ENCODE data around the gene NPAT. TPM values are rescaled to one million over a fixed set of nuclear protein-coding genes. Genes with fewer than 3 reads are reported as not detected.
"Not testable (repeated sequence)": the region's sequence is repeated elsewhere in the genome, so short reads cannot be mapped to it uniquely, and the experiment has no call there.

NPAT gene
- total RNA-seq, 2 donors from 2014 or later, result 23.3 to 31.0 TPM

DNA sequence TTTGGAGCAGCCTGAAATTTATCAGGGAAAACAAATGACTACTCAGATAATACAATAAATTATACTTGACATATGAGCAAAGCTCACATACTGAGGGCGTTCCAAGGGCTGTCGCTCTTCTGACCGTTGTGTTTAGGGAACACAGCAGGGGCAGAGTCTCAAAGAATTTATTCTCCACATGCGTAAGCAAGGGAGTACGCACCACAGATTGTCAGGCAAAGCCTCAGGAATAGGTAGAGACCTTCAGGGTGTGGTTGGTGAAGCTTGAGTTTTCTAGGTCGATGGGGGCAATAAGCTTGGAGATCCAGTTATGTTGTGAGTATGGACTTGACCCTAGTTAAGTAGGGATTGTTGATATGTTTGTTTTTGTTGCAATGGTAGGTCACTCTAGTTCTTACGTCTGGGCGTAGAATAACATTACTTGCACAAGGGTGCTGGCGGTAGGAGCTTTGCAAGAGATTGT, 100.2 kb downstream of the NPAT start:
- ATAC-seq (no peak), DNase-seq (no peak)
- Mint-ChIP-seq H3K36me3 (ENCODE audit: low read depth) (peaks cover 3% of the 10 kb centered on the region), H3K27me3 (no peaks in the 10 kb centered on the region), H3K27ac (peak overlapping the region; percentile 93), H3K4me3 (peak overlapping the region; percentile 94), H3K4me1 (peaks cover 38% of the 10 kb centered on the region)
- no peaks in the 10 kb centered on the region for H3K9me3 ChIP-seq (ENCODE audit: control insufficient read depth, low read length, poor library complexity, severe bottlenecking)

DNA sequence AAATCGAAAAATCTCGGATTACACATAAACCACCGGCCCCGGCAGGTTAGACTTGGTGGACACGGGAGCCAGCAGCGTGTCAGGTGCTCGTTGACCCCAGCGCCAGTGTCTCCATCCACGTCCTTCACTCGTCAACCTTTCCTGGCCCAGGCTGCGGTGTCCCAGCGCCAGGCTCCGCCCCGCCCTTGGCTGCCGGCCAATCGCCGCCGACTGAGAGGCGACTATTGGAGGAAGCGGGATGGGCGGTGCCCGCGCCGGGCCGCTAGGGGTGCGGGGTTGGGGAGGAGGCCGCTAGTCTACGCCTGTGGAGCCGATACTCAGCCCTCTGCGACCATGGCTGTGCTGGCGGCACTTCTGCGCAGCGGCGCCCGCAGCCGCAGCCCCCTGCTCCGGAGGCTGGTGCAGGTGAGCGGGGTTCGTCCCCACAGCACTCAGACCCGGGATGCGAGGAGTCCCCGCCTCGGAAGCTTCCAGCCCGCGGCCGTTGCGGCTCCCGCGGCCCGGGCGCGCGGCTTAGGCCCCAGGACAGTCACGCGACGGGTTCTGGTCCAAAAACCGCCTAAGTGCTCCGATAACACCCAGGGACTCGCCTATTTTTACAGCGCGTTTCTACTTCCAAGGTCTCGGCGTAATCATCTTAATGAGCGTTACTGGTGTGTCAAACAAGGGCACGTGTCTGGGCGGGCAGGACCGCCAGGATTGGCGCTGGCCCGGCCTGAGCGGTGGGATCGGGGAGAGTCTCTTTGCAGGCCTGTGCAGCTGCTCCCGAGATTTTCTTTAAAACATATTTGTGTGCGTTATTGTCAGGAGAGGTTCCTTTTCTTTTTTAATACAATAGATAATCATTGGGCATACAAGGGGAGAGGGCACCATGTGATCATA, 100.9 kb downstream of the NPAT start, which contains the start of gene ACAT1:
Gene ACAT1, plus strand, starts transcription at position 294 of the 882 bp plus-strand sequence. Its CDS starts 40 bp downstream, at position 334.
- Mint-ChIP-seq H3K4me3 (peak within 1 kb of the TSS; percentile 94), H3K4me1 (peaks cover 38% of the 10 kb centered on the region), H3K27ac (peak within 1 kb of the TSS; percentile 93), H3K27me3 (no peaks in the 10 kb centered on the region), H3K36me3 (ENCODE audit: low read depth) (peaks cover 3% of the 10 kb centered on the region)
- ATAC-seq, result peak; percentile 99
- H3K9me3 ChIP-seq (ENCODE audit: control insufficient read depth, low read length, poor library complexity, severe bottlenecking), result no peaks in the 10 kb centered on the region
- DNase-seq, result peak; percentile 93 to 97 (median 95)

DNA sequence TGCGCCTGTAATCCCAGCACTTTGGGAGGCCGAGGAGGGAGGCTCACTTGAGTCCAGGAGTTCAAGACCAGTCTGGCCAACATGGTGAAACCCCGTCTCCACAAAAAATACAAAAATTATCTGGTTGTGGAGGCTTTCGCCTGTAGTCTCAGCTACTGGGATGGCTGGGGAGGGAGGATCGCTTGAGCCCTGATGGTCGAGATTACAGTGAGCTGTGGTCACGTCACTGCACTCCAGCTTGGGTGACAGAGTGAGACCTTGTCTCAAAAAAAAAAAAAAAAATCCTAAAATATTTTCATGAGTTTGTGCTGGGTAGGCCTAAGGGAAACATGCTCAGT, 101.5 kb downstream of the NPAT start:
- H3K9me3 ChIP-seq (ENCODE audit: control insufficient read depth, low read length, poor library complexity, severe bottlenecking); ATAC-seq; H3K27me3 Mint-ChIP-seq; DNase-seq; H3K36me3 Mint-ChIP-seq (ENCODE audit: low read depth): not testable (repeated sequence)
- peak overlapping the region; percentile 94 for H3K4me3 Mint-ChIP-seq
- peak overlapping the region; percentile 93 for H3K27ac Mint-ChIP-seq
- peaks cover 32% of the 10 kb centered on the region for H3K4me1 Mint-ChIP-seq

DNA sequence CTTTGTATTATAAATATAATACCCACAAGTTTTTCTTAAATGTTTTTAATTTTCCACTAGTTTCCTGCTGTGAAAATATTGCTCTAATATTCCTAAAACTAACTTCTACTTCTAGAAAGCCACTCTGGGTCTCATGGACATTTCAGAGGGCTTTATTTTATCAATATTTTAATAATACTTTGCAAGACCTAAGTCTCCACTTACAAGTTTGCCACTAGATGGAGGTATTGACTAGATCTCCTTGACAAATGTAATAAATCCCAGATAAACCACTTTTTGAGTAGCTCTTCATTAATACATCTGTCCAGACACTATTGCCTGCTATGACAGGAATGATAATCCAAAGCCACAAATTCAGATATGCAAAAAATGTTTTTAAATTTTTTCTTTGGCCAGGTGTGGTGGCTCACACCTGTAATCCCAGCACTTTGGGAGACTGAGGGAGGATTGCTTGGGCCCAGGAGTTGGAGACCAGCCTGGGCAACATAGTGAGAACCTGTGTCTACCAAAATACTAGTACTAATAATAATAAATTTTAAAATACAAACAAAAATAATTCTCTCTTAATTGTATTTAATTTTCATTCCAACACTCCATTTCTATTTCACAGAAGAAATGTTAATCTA, 104.6 kb downstream of the NPAT start:
- Mint-ChIP-seq H3K27me3 (no peaks in the 10 kb centered on the region), H3K27ac (no peak overlapping the region), H3K4me3 (no peak overlapping the region), H3K4me1 (peaks cover 13% of the 10 kb centered on the region), H3K36me3 (ENCODE audit: low read depth) (no peaks in the 10 kb centered on the region)
- DNase-seq, result no peak
- no peak for ATAC-seq
- no peaks in the 10 kb centered on the region for H3K9me3 ChIP-seq (ENCODE audit: control insufficient read depth, low read length, poor library complexity, severe bottlenecking)

DNA sequence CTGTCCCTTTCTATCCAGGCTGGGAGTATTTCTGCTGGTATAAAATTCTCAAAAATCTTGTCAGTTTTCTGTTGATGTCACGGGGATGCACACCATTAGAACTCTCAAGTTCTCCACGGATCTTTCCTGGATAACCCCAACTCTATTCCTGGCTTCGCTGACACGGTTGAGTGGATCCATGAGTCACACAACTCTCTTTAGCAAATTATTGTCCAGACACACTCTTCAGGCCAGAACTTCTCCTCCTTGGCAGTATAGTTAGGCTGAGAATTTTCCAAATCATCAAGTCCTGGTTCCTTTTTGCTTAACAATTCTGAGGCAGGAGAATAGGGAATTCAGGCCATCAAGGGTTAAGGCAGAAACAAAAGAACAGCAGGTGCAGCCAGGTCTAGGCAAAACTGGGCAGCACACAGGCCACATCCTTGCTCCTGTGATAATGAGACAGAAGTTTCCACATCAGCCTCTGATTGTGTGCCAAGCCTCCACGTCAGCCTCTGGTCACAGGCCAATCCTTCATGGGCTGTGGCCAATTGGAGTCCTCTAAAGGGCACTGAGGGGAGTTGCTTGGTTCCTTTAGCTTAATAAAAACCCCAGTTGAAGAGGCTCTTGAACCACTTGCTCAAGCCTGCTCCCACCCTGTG, 106.8 kb downstream of the NPAT start:
- H3K9me3 ChIP-seq (ENCODE audit: control insufficient read depth, low read length, poor library complexity, severe bottlenecking), result no peaks in the 10 kb centered on the region
- Mint-ChIP-seq H3K27ac (no peak overlapping the region), H3K36me3 (ENCODE audit: low read depth) (no peaks in the 10 kb centered on the region), H3K4me1 (peaks cover 7% of the 10 kb centered on the region), H3K27me3 (no peaks in the 10 kb centered on the region), H3K4me3 (no peak overlapping the region)
- DNase-seq, result no peak
- ATAC-seq, result no peak

DNA sequence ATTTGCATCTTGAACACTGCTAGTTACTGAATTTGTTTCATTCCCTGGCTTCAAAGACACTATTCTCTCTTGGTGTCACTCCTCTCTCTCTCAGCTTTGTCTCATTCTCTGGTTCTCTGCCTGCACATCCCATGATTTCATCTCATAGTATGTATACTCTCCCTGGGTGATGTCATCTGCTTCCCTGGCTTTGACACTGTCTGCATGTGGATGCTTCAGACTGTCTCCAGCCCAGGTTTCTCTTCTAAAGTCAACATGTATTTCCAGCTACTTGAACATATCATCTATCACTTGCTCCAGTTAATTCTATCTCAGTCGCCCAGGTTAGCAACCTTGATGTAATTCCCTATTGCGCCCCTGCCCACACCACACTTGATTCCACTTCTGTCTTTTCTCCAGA, 110.4 kb downstream of the NPAT start:
- no peaks in the 10 kb centered on the region for H3K27me3 Mint-ChIP-seq
- H3K4me3 Mint-ChIP-seq, result no peak overlapping the region
- H3K9me3 ChIP-seq (ENCODE audit: control insufficient read depth, low read length, poor library complexity, severe bottlenecking), result no peaks in the 10 kb centered on the region
- H3K36me3 Mint-ChIP-seq (ENCODE audit: low read depth), result no peaks in the 10 kb centered on the region
- ATAC-seq, result no peak
- H3K4me1 Mint-ChIP-seq, result peaks cover 7% of the 10 kb centered on the region
- no peak for DNase-seq
- no peak overlapping the region for H3K27ac Mint-ChIP-seq

DNA sequence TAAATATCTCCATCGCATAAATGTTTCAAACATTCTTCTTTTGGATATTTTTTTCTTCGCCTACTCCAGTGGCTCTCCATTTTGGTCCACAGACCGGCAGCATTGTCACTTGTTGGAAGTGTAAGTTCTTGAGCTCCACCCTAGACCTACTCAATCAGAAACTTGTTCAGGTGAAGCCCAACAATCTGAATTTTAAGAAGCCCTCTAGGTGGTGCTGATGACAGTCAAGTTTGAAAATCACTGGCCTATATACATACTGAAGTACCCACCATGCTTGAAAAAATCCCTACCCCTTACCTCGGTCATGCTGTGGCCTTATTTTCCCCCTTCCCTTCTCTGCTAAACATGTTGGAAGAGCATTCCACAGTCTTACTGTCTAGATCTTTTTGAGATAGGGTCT, 111.3 kb downstream of the NPAT start:
- H3K4me3 Mint-ChIP-seq, result no peak overlapping the region
- H3K27ac Mint-ChIP-seq, result peak overlapping the region; percentile 72
- DNase-seq (no peak), ATAC-seq (no peak)
- peaks cover 7% of the 10 kb centered on the region for H3K4me1 Mint-ChIP-seq
- no peaks in the 10 kb centered on the region for H3K27me3 Mint-ChIP-seq
- H3K36me3 Mint-ChIP-seq (ENCODE audit: low read depth), result no peaks in the 10 kb centered on the region
- no peaks in the 10 kb centered on the region for H3K9me3 ChIP-seq (ENCODE audit: control insufficient read depth, low read length, poor library complexity, severe bottlenecking)

Other genes with a start within 250 kb of the NPAT start
- gene CUL5, start 213.7 kb downstream of the NPAT start, total RNA-seq, result 10 to 100 TPM; 37.8 to 59.9 TPM
- gene ACAT1, start 101.1 kb downstream of the NPAT start, total RNA-seq, result 10 to 100 TPM; 19.1 to 21.1 TPM
- gene ATM, start 429 bp upstream of the NPAT start, total RNA-seq, result 100 to 1,000 TPM; 203 to 260 TPM
- gene C11orf65, start 244.9 kb upstream of the NPAT start, total RNA-seq, result 1 to 10 TPM in 1 of 2 donors, under 1 TPM in 1; 0.96 to 1.7 TPM